Upper lobe of left lung (tissue), 4 donors: Measurements from ENCODE around the gene SIGLEC8.

Source experiments
- CTCF ChIP-seq, 6 experiments: fragments of 450-650 bp in 4 of 6; fragments of 200-600 bp in 2 of 6; sonication (generic) in 2 of 6; IDR thresholded peaks; one replicate each; pipeline ENCODE4 v1.5.1; 2016 to 2019; ENCODE audit warnings: antibody characterized with exemption in 6 of 6
- POLR2AphosphoS5 ChIP-seq, 2 donors: sonication (generic); formaldehyde crosslinking; IDR thresholded peaks; one replicate each; pipeline ENCODE4 v1.5.1; 2017; ENCODE audit warnings: antibody characterized with exemption in 2 of 2

GRCh38 chr19:51460164-51460992, 2.1 kb upstream of the SIGLEC8 start:
- no peak for TF ChIP-seq CTCF (IDR thresholded peaks at IDR 0.05)
- no peak for TF ChIP-seq POLR2AphosphoS5 (IDR thresholded peaks at IDR 0.05)
